Neural crest cell (in vitro differentiated cells): ENCODE data around the gene NEBL. TPM values are rescaled to one million over a fixed set of nuclear protein-coding genes. Genes with fewer than 3 reads are reported as not detected.
A peak's percentile ranks its signal among the peaks of the same experiment; 100 is the strongest.

Source experiments
- DNase-seq: peaks from one replicate; pipeline ENCODE4 v3.0.0; 2021; ENCODE audit warnings: low read depth, mixed read lengths, low spot score
- H3K27ac Mint-ChIP-seq: one replicate; pipeline ENCODE4 v1.8.0; 2021; ENCODE audit warnings: mild to moderate bottlenecking, mixed read lengths; ENCODE audit not compliant: unreplicated experiment
- H3K27me3 Mint-ChIP-seq: 2 replicates; pipeline ENCODE4 v1.8.0; 2021; ENCODE audit warnings: low read depth, mild to moderate bottlenecking, mixed read lengths
- H3K36me3 Mint-ChIP-seq: 2 replicates; pipeline ENCODE4 v1.8.0; 2021; ENCODE audit warnings: low read depth, mild to moderate bottlenecking, mixed read lengths
- H3K4me1 Mint-ChIP-seq: 2 replicates; pipeline ENCODE4 v1.8.0; 2021; ENCODE audit warnings: mixed read lengths
- H3K4me3 Mint-ChIP-seq: one replicate; pipeline ENCODE4 v1.8.0; 2021; ENCODE audit warnings: mild to moderate bottlenecking, mixed read lengths
- H3K9me3 Mint-ChIP-seq: 2 replicates; pipeline ENCODE4 v1.8.0; 2021; ENCODE audit warnings: mixed read lengths
- total RNA-seq: library from RNA; stranded (reverse); gene quantifications from 2 replicates; pipeline ENCODE4 v1.2.1, GENCODE V29; 2021
- TF ChIP-seq, protein P1 (sequence below): fragments of 200-600 bp; sonication (generic); conservative IDR thresholded peaks from 2 replicates; pipeline ENCODE4 v1.5.0; 2021; ENCODE audit warnings: antibody characterized with exemption, mild to moderate bottlenecking

The NEBL gene
- total RNA-seq, 1 donor from 2014 or later = 8.4 TPM

GRCh38 chr10:20847512-20847911 lies 49.6 kb downstream of the NEBL start:
- peaks cover 5% of the 10 kb centered on the region for H3K36me3 Mint-ChIP-seq
- no peak for DNase-seq
- H3K27ac Mint-ChIP-seq = no peak overlapping the region
- no peak overlapping the region for H3K4me3 Mint-ChIP-seq
- H3K9me3 Mint-ChIP-seq = peaks cover 11% of the 10 kb centered on the region
- TF ChIP-seq, protein P1, sequence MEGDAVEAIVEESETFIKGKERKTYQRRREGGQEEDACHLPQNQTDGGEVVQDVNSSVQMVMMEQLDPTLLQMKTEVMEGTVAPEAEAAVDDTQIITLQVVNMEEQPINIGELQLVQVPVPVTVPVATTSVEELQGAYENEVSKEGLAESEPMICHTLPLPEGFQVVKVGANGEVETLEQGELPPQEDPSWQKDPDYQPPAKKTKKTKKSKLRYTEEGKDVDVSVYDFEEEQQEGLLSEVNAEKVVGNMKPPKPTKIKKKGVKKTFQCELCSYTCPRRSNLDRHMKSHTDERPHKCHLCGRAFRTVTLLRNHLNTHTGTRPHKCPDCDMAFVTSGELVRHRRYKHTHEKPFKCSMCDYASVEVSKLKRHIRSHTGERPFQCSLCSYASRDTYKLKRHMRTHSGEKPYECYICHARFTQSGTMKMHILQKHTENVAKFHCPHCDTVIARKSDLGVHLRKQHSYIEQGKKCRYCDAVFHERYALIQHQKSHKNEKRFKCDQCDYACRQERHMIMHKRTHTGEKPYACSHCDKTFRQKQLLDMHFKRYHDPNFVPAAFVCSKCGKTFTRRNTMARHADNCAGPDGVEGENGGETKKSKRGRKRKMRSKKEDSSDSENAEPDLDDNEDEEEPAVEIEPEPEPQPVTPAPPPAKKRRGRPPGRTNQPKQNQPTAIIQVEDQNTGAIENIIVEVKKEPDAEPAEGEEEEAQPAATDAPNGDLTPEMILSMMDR = no peak
- no peaks in the 10 kb centered on the region for H3K4me1 Mint-ChIP-seq
- no peaks in the 10 kb centered on the region for H3K27me3 Mint-ChIP-seq

DNA sequence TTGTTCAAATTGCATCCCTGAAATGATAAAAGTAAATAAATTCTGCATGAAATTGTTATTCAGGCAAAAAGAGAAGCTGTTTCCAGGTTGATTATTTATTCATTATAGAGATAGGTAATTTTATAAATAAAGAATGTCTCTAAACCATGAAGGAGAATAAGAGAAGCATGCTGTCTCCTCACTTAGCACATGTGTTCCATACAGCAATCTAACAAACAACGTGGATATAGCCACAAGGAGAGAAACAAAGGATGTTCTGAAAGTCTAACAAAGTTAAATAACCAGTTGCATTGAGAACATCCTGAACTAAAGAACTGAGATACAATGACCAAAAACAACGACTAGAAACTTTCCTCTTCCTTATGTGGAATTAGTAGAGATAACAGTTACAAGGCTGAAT lies 50.8 kb downstream of the NEBL start:
- peaks cover 13% of the 10 kb centered on the region for H3K9me3 Mint-ChIP-seq
- H3K27ac Mint-ChIP-seq = peak overlapping the region; percentile 54
- no peak for DNase-seq
- TF ChIP-seq, protein P1 = no peak
- H3K36me3 Mint-ChIP-seq = peaks cover 10% of the 10 kb centered on the region
- H3K27me3 Mint-ChIP-seq = no peaks in the 10 kb centered on the region
- no peaks in the 10 kb centered on the region for H3K4me1 Mint-ChIP-seq
- no peak overlapping the region for H3K4me3 Mint-ChIP-seq

- no peak overlapping the region for H3K27ac Mint-ChIP-seq
- H3K36me3 Mint-ChIP-seq = peaks cover 18% of the 10 kb centered on the region
- no peak for DNase-seq
- no peak overlapping the region for H3K4me3 Mint-ChIP-seq
- TF ChIP-seq, protein P1 = no peak
- H3K9me3 Mint-ChIP-seq = peaks cover 14% of the 10 kb centered on the region
- no peaks in the 10 kb centered on the region for H3K27me3 Mint-ChIP-seq
- no peaks in the 10 kb centered on the region for H3K4me1 Mint-ChIP-seq
These were observed 55.7 kb downstream of the NEBL start for GRCh38 chr10:20841419-20841818.

GRCh38 chr10:20839910-20840309 lies 57.2 kb downstream of the NEBL start:
- Mint-ChIP-seq H3K4me3 (no peak overlapping the region), H3K9me3 (peaks cover 14% of the 10 kb centered on the region), H3K4me1 (no peaks in the 10 kb centered on the region), H3K27me3 (no peaks in the 10 kb centered on the region), H3K36me3 (peaks cover 18% of the 10 kb centered on the region), H3K27ac (no peak overlapping the region)
- TF ChIP-seq, protein P1 = no peak
- DNase-seq = no peak

- peaks cover 14% of the 10 kb centered on the region for H3K9me3 Mint-ChIP-seq
- no peak for DNase-seq
- no peak overlapping the region for H3K4me3 Mint-ChIP-seq
- H3K27ac Mint-ChIP-seq = no peak overlapping the region
- no peaks in the 10 kb centered on the region for H3K4me1 Mint-ChIP-seq
- TF ChIP-seq, protein P1 = no peak
- H3K36me3 Mint-ChIP-seq = peaks cover 20% of the 10 kb centered on the region
- H3K27me3 Mint-ChIP-seq = no peaks in the 10 kb centered on the region
These were observed 58.0 kb downstream of the NEBL start for GRCh38 chr10:20839141-20839540.

DNA sequence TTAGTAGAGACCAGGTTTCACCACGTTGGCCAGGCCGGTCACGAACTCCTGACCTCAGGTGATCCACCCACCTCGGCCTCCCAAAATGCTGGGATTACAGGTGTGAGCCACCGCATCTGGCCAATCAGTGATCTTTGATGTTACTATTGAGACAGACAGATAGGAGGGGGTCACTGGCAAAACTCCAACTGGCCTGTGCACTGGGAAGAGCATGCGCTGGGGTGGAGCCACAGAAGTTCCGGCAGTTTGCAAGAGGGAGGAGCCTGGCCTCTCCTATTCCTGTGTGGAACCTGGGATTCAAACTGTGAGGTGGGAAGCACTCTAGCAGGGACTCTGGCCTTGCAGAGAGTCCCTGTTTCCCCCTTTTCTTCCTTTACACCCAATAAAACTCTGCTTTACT lies 60.7 kb downstream of the NEBL start:
- Mint-ChIP-seq H3K9me3 (peaks cover 9% of the 10 kb centered on the region), H3K4me3 (no peak overlapping the region), H3K27me3 (no peaks in the 10 kb centered on the region), H3K36me3 (peaks cover 17% of the 10 kb centered on the region), H3K27ac (no peak overlapping the region), H3K4me1 (no peaks in the 10 kb centered on the region)
- DNase-seq = no peak
- TF ChIP-seq, protein P1 = no peak
